ENCODE results near the gene CALN1. TPM values are rescaled to one million over a fixed set of nuclear protein-coding genes. Genes with fewer than 3 reads are reported as not detected.
A peak's percentile ranks its signal among the peaks of the same experiment; 100 is the strongest.

CALN1 gene
- total and polyA plus RNA-seq, 4 donors, result 0.02 to 0.91 (median 0.03) TPM

DNA sequence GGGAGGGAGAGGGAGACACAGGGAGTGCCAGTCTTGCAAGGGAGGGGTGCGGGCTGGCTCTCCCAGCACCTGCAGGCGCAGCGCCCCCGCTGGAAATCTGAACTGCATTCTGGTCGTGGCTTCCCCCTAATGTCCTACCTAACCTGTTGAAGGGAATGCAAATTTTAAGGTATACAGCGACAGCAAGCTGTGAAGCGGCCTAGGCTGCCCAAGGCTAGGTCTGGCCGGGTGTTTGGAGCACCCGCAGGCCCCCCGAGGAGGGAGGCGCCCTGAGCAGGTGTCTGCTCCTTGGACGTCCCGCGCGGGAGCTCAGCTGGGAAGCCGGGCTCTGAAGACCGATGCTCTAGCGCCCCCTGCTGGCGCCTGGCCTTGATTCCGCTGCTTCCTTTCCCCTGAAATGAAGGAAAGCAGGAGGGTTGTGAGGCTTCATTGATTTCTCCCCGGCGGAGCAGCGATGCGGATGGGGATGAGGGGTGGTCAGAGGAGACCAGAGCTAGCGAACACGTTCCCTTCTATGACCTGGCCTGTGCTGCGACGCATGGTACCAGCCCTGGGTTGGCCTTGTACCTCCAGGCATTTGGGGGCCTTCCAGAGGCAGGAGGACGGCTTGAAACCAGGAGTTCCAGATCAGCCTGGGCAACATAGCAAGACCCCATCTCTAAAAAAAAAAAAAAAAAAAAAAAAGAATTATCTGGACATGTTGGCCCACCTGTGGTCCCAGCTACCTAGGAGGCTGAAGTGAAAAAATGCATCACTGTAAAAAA lies 678.8 kb downstream of the CALN1 start:
- peaks cover 0 to 5% (median 0%) of the 10 kb centered on the region in 4 donors for H3K9me3 ChIP-seq (ENCODE audit: control insufficient read depth in 4 of 4, insufficient read depth in 3 of 4, low read length in 3 of 4)
- H3K4me1 ChIP-seq (ENCODE audit: control insufficient read depth in 5 of 5, insufficient read depth in 5 of 5, low read length in 5 of 5), result peaks cover 0 to 12% (median 2%) of the 10 kb centered on the region in 5 donors
- H3K27me3 ChIP-seq (ENCODE audit: control insufficient read depth in 3 of 3, insufficient read depth in 3 of 3, low read length in 2 of 3), result peaks cover 0 to 3% (median 0%) of the 10 kb centered on the region in 3 donors
- TF ChIP-seq, protein P1, sequence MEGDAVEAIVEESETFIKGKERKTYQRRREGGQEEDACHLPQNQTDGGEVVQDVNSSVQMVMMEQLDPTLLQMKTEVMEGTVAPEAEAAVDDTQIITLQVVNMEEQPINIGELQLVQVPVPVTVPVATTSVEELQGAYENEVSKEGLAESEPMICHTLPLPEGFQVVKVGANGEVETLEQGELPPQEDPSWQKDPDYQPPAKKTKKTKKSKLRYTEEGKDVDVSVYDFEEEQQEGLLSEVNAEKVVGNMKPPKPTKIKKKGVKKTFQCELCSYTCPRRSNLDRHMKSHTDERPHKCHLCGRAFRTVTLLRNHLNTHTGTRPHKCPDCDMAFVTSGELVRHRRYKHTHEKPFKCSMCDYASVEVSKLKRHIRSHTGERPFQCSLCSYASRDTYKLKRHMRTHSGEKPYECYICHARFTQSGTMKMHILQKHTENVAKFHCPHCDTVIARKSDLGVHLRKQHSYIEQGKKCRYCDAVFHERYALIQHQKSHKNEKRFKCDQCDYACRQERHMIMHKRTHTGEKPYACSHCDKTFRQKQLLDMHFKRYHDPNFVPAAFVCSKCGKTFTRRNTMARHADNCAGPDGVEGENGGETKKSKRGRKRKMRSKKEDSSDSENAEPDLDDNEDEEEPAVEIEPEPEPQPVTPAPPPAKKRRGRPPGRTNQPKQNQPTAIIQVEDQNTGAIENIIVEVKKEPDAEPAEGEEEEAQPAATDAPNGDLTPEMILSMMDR (IDR thresholded peaks at IDR 0.05; ENCODE audit: control extremely low read depth, extremely low read depth), result peak; percentile 64
- H3K36me3 ChIP-seq (ENCODE audit: control insufficient read depth in 4 of 4, insufficient read depth in 4 of 4, low read length in 4 of 4), result no peaks in the 10 kb centered on the region
- H3K4me3 ChIP-seq, result no peak overlapping the region
- DNase-seq (peak; percentile 87 to 88 (median 88)), ATAC-seq (ENCODE audit: insufficient read depth, low FRiP score) (peak; percentile 83)
- WGBS, 2 donors, result 6% methylated on average over 29 of the region's 29 CpGs
- no peak overlapping the region for H3K27ac ChIP-seq (ENCODE audit: low read depth in 1 of 2, low read length in 1 of 2)
- no peak overlapping the region for H3K9ac ChIP-seq (ENCODE audit: insufficient read depth in 1 of 2, low read length in 2 of 2)

GRCh38 chr7:71731740-71732139 lies 680.4 kb downstream of the CALN1 start:
- Histone ChIP-seq H3K9me3 (ENCODE audit: control insufficient read depth in 4 of 4, insufficient read depth in 3 of 4, low read length in 3 of 4) (peaks cover 0 to 5% (median under 1%) of the 10 kb centered on the region in 4 donors), H3K9ac (ENCODE audit: insufficient read depth in 1 of 2, low read length in 2 of 2) (no peak overlapping the region), H3K27ac (ENCODE audit: low read depth in 1 of 2, low read length in 1 of 2) (no peak overlapping the region), H3K27me3 (ENCODE audit: control insufficient read depth in 3 of 3, insufficient read depth in 3 of 3, low read length in 2 of 3) (peaks cover 0 to 3% (median 0%) of the 10 kb centered on the region in 3 donors), H3K4me3 (no peak overlapping the region), H3K36me3 (ENCODE audit: control insufficient read depth in 4 of 4, insufficient read depth in 4 of 4, low read length in 4 of 4) (no peaks in the 10 kb centered on the region), H3K4me1 (ENCODE audit: control insufficient read depth in 5 of 5, insufficient read depth in 5 of 5, low read length in 5 of 5) (peaks cover 0 to 18% (median 2%) of the 10 kb centered on the region in 5 donors)
- WGBS, 2 donors, result 83 to 88% methylated on average over 9 of the region's 9 CpGs
- ATAC-seq (ENCODE audit: insufficient read depth, low FRiP score) (no peak), DNase-seq (peak; percentile 68 to 87 (median 79))
- TF ChIP-seq, protein P1 (IDR thresholded peaks at IDR 0.05; ENCODE audit: control extremely low read depth, extremely low read depth), result no peak

Small RNAs within 50 kb of the gene (small RNA-seq; reads per million reads assigned to genes)
- gene AC005011.1 (ENCODE audit: low replicate concordance) (not detected), gene RNA5SP232 (ENCODE audit: low replicate concordance) (not detected)
